ENCODE data around the gene PTPRQ.

Gene PTPRQ

DNA sequence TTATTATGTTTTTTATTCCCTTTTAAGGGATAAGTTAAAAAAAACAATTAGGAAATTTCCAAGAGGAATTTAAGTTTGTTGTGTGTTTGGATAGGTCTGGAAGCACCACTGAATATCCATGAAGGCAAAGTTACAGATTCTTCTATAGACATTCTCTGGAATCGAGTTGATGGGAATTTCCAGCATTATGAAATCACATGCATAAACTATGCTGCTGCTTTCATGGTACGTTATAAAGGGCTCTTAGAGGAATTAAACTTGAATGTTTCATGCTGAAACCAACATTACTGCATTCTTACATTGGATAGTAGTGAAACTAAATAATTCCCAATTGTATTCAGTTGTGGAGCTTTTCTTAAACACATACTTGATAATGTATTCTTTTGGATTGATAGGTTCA is 21.5 kb upstream of the PTPRQ start:
- peaks cover 35% of the 10 kb centered on the region for H3K4me1 Mint-ChIP-seq
- no peaks in the 10 kb centered on the region for H3K9me3 Mint-ChIP-seq

DNA sequence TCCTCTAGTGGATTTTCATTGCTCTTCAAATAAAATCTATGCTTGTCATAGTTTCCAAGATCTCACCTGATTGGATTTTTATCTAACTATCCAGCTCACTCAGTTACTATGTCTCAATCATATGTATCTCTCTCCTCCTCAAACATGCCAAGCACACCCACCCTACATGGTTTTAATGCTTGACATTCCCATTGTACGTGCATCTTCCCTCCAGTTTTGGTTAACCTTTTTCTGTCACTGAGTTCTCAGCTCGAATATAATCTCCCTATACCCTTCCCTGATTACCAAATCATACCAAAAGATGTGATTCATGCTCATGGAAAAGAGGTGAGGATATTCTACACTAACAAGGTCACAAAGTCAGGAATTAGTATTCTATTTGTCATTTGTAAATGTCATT is 12.0 kb upstream of the PTPRQ start:
- TF ChIP-seq, protein P1, sequence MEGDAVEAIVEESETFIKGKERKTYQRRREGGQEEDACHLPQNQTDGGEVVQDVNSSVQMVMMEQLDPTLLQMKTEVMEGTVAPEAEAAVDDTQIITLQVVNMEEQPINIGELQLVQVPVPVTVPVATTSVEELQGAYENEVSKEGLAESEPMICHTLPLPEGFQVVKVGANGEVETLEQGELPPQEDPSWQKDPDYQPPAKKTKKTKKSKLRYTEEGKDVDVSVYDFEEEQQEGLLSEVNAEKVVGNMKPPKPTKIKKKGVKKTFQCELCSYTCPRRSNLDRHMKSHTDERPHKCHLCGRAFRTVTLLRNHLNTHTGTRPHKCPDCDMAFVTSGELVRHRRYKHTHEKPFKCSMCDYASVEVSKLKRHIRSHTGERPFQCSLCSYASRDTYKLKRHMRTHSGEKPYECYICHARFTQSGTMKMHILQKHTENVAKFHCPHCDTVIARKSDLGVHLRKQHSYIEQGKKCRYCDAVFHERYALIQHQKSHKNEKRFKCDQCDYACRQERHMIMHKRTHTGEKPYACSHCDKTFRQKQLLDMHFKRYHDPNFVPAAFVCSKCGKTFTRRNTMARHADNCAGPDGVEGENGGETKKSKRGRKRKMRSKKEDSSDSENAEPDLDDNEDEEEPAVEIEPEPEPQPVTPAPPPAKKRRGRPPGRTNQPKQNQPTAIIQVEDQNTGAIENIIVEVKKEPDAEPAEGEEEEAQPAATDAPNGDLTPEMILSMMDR (IDR thresholded peaks at IDR 0.05; ENCODE audit: unreplicated experiment in 3 of 3): no peak
- Mint-ChIP-seq H3K27me3 (ENCODE audit: low read depth) (no peaks in the 10 kb centered on the region), H3K4me1 (no peaks in the 10 kb centered on the region), H3K9me3 (no peaks in the 10 kb centered on the region), H3K36me3 (ENCODE audit: low read depth) (no peaks in the 10 kb centered on the region), H3K4me3 (no peak overlapping the region), H3K27ac (no peak overlapping the region)

More for the DNA sequence above, 21.5 kb upstream of the PTPRQ start:
- H3K27me3 Mint-ChIP-seq (ENCODE audit: low read depth): no peaks in the 10 kb centered on the region
- H3K4me3 Mint-ChIP-seq: no peak overlapping the region
- H3K36me3 Mint-ChIP-seq (ENCODE audit: low read depth): no peaks in the 10 kb centered on the region
- H3K27ac Mint-ChIP-seq: peak overlapping the region in 2 of 3 experiments; percentile 38 to 67
- TF ChIP-seq, protein P1 (IDR thresholded peaks at IDR 0.05; ENCODE audit: unreplicated experiment in 3 of 3): no peak

DNA sequence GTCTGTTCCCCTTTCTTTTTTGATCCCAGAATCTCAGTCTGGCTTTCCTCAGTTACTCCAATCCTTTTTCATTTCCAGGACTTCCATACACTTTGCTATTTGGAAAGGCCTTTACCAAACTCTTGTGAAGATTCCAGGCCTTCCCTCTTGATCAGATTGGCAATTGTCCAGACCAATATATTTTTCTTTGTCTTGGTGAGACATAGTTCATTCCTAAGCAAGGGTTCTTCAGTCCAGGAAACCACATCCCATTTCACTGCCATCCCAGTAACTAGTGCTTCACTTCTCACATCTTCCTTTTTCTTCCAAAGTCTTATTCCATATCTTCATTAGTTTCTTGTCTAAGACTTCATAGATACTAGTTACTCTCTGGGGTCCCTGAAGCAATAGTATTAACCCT is 2.1 kb upstream of the PTPRQ start:
- Mint-ChIP-seq H3K4me3 (no peak overlapping the region), H3K36me3 (ENCODE audit: low read depth) (peaks cover 5% of the 10 kb centered on the region), H3K9me3 (peaks cover 2% of the 10 kb centered on the region), H3K4me1 (peaks cover 4% of the 10 kb centered on the region), H3K27me3 (ENCODE audit: low read depth) (no peaks in the 10 kb centered on the region), H3K27ac (no peak overlapping the region)
- TF ChIP-seq, protein P1 (IDR thresholded peaks at IDR 0.05; ENCODE audit: unreplicated experiment in 3 of 3): no peak

DNA sequence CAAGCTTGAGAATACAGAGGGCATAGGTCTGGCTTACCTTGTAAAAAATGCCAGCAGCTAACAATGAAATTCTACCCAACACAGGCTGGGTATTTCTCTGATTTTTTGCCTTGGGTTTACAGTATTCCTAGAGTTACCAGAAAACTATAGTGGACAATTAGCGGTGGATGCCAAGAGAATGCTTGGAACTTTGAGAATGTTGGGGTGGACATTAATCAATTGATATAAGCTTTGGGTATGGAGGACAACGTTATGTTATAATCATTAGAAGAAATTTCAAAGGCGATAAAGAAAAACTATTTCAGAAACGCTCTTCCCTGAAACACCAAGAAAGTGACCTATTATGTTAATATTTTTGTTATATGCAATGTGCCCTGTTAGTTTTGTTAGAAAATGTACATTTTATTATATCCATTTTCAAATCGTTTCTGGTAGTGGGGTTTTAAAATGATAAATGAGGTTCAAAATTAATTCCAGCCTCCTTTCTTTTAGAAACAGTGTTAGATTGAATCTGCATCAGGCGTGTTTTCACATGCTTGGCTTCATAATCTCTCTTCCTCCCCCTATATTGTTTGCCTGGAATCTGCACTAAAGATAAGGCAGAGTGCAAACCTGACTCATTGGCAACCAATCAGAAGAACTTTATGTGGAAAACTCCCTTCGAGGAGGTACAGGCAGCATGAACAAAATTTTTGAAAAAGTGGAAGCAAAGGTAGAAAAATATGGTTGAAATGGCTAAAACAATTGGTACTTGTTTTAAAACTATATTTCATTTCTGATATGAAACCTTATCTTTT is 1.4 kb upstream of the PTPRQ start:
- no peak overlapping the region for H3K4me3 Mint-ChIP-seq
- peaks cover 9% of the 10 kb centered on the region for H3K36me3 Mint-ChIP-seq (ENCODE audit: low read depth)
- peak overlapping the region in 1 of 3 experiments; percentile 39 for H3K27ac Mint-ChIP-seq

DNA sequence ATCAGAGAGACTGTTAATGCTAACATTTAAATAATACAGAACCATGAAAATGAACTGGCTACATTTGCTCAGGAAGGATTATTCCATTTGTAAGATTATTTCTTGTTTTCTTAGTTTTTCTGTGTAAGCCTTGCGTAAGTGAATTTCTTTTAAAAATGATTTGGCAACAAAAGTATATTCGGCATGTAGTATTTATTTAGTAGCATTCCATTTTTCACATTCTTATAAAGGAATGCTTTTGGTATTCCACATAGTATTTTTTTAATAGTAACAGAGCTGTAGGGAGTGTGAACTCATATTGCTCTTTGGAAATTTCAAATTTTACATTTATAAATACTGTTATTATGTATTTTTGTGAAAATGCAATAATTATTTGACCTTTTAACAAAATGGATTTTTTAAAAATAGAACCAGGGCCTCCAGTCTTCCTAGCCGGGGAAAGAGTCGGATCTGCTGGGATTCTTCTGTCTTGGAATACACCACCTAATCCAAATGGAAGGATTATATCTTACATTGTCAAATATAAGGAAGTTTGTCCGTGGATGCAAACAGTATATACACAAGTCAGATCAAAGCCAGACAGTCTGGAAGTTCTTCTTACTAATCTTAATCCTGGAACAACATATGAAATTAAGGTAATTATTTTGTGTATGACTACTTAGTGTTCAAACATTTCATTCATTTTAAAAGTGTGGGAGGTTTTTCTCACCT is 1.2 kb downstream of the PTPRQ start:
- no peak overlapping the region for H3K4me3 Mint-ChIP-seq
- no peak overlapping the region for H3K27ac Mint-ChIP-seq
- TF ChIP-seq, protein P1 (IDR thresholded peaks at IDR 0.05; ENCODE audit: unreplicated experiment in 3 of 3): no peak
- H3K9me3 Mint-ChIP-seq: peaks cover 9% of the 10 kb centered on the region
- peaks cover 12% of the 10 kb centered on the region for H3K36me3 Mint-ChIP-seq (ENCODE audit: low read depth)
- H3K27me3 Mint-ChIP-seq (ENCODE audit: low read depth): no peaks in the 10 kb centered on the region
- peaks cover 4% of the 10 kb centered on the region for H3K4me1 Mint-ChIP-seq

More for the DNA sequence above, 1.4 kb upstream of the PTPRQ start:
- Mint-ChIP-seq H3K9me3 (peaks cover 6% of the 10 kb centered on the region), H3K4me1 (peaks cover 4% of the 10 kb centered on the region), H3K27me3 (ENCODE audit: low read depth) (no peaks in the 10 kb centered on the region)
- TF ChIP-seq, protein P1 (IDR thresholded peaks at IDR 0.05; ENCODE audit: unreplicated experiment in 3 of 3): no peak
